Activated CD8-positive, alpha-beta T cell treated with anti-CD3 and anti-CD28 coated beads for 36 hours (primary cell): ENCODE data around the gene KLHL22. TPM values are rescaled to one million over a fixed set of nuclear protein-coding genes. Genes with fewer than 3 reads are reported as not detected.

Source experiments
- ATAC-seq: fragments of 200-7000 bp; cut with Tn5 transposase; one replicate; pipeline ENCODE4 v1.10.0; 2021; ENCODE audit warnings: mild to moderate bottlenecking, moderate library complexity
- CTCF ChIA-PET: fragments of 350-600 bp; sonication (Branson Sonifier 250); formaldehyde crosslinking; loops from one replicate; lab custom pipeline; 2021; ENCODE audit warnings: antibody characterized with exemption; lab: Charles Lee
- POLR2A ChIA-PET: fragments of 350-600 bp; sonication (Branson Sonifier 250); formaldehyde crosslinking; loops from one replicate; lab custom pipeline; 2021; ENCODE audit warnings: antibody characterized with exemption; lab: Charles Lee
- DNase-seq: peaks from one replicate; pipeline ENCODE4 v3.0.0-alpha.2; 2020
- H3K27ac Mint-ChIP-seq: one replicate; pipeline ENCODE4 v1.8.0; 2021; ENCODE audit warnings: mild to moderate bottlenecking, mixed read lengths
- H3K27me3 Mint-ChIP-seq: one replicate; pipeline ENCODE4 v1.8.0; 2021; ENCODE audit warnings: mixed read lengths
- H3K36me3 Mint-ChIP-seq: one replicate; pipeline ENCODE4 v1.8.0; 2021; ENCODE audit warnings: low read depth, mixed read lengths
- H3K4me1 Mint-ChIP-seq: one replicate; pipeline ENCODE4 v1.8.0; 2021; ENCODE audit warnings: low read depth, mixed read lengths
- H3K4me3 Mint-ChIP-seq: one replicate; pipeline ENCODE4 v1.8.0; 2021; ENCODE audit warnings: mild to moderate bottlenecking, moderate library complexity, mixed read lengths
- H3K9me3 Mint-ChIP-seq: one replicate; pipeline ENCODE4 v1.8.0; 2021; ENCODE audit warnings: mixed read lengths
- CTCF ChIP-seq: fragments of 200-600 bp; IDR thresholded peaks from one replicate; pipeline ENCODE4 v1.8.0; 2022; ENCODE audit warnings: antibody characterized with exemption, mild to moderate bottlenecking
- intact Hi-C: fragments of 100-400 bp; cut with micrococcal nuclease; formaldehyde crosslinking; loops from one replicate; pipeline ENCODE4 v1.10.0; 2022
- total RNA-seq, 2 experiments: library from RNA; stranded (reverse); gene quantifications; one replicate each; pipeline ENCODE4 v1.2.3, GENCODE V29; 2021

Gene KLHL22
- total RNA-seq, 2 experiments from 2014 or later: 16.3 to 17.9 TPM

DNA sequence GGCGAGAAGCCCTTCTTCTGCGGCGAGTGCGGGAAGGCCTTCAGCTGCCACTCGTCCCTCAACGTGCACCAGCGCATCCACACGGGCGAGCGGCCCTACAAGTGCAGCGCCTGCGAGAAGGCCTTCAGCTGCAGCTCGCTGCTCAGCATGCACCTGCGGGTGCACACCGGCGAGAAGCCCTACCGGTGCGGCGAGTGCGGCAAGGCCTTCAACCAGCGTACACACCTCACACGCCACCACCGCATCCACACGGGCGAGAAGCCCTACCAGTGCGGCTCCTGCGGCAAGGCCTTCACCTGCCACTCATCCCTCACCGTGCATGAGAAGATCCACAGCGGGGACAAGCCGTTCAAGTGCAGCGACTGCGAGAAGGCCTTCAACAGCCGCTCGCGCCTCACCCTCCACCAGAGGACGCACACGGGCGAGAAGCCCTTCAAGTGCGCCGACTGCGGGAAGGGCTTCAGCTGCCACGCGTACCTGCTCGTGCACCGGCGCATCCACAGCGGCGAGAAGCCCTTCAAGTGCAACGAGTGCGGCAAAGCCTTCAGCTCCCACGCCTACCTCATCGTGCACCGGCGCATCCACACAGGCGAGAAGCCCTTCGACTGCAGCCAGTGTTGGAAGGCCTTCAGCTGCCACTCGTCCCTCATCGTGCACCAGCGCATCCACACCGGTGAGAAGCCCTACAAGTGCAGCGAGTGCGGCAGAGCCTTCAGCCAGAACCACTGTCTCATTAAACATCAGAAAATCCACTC, 89.5 kb downstream of the KLHL22 start:
- H3K9me3 Mint-ChIP-seq: no peaks in the 10 kb centered on the region
- peaks cover 5% of the 10 kb centered on the region for H3K4me1 Mint-ChIP-seq
- no peak for DNase-seq
- CTCF ChIA-PET: no interaction called here
- no peak for ATAC-seq
- no peaks in the 10 kb centered on the region for H3K27me3 Mint-ChIP-seq
- intact Hi-C loops: no loop called here
- TF ChIP-seq CTCF: no peak
- no peak overlapping the region for H3K4me3 Mint-ChIP-seq
- POLR2A ChIA-PET: no interaction called here
- peaks cover 9% of the 10 kb centered on the region for H3K36me3 Mint-ChIP-seq
- no peak overlapping the region for H3K27ac Mint-ChIP-seq

- peaks cover 9% of the 10 kb centered on the region for H3K36me3 Mint-ChIP-seq
- CTCF ChIA-PET: no interaction called here
- POLR2A ChIA-PET: no interaction called here
These were observed 90.2 kb downstream of the KLHL22 start for GRCh38 chr22:20405291-20405930.

DNA sequence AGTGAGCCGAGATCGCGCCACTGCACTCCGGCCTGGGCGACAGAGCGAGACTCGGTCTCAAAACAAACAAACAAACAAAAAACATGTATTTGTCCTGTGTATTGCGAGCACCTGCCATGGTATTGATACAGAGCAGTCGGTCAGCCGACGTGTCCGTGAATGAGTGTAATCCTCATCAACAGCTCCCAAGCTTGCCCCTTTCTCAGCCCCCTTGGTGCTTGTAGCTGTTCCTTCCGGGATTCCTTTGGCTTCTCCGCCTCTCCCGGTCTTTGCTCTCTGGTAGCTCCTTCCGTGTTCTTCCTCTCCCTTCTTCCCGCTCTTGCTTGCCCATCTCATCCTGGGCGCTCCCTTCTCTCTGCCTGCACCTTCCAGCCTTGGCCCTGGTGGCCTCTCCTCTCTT, 90.7 kb downstream of the KLHL22 start:
- ChIA-PET POLR2A (no interaction called here), CTCF (interaction anchor here (1.3 kb wide), 1 partner anchor 337 kb away, joined by 3 read pairs; no protein-coding TSS in a partner anchor)
- Mint-ChIP-seq H3K9me3 (no peaks in the 10 kb centered on the region), H3K36me3 (peaks cover 9% of the 10 kb centered on the region), H3K4me1 (peaks cover 5% of the 10 kb centered on the region), H3K4me3 (no peak overlapping the region), H3K27me3 (no peaks in the 10 kb centered on the region), H3K27ac (no peak overlapping the region)
- intact Hi-C loops: no loop called here
- TF ChIP-seq CTCF: no peak
- DNase-seq: no peak
- no peak for ATAC-seq

More at GRCh38 chr22:20405291-20405930, 90.2 kb downstream of the KLHL22 start:
- no peak for ATAC-seq
- Mint-ChIP-seq H3K4me1 (peaks cover 5% of the 10 kb centered on the region), H3K4me3 (no peak overlapping the region), H3K27me3 (no peaks in the 10 kb centered on the region), H3K9me3 (no peaks in the 10 kb centered on the region), H3K27ac (no peak overlapping the region)
- no peak for TF ChIP-seq CTCF
- intact Hi-C loops: no loop called here
- no peak for DNase-seq

DNA sequence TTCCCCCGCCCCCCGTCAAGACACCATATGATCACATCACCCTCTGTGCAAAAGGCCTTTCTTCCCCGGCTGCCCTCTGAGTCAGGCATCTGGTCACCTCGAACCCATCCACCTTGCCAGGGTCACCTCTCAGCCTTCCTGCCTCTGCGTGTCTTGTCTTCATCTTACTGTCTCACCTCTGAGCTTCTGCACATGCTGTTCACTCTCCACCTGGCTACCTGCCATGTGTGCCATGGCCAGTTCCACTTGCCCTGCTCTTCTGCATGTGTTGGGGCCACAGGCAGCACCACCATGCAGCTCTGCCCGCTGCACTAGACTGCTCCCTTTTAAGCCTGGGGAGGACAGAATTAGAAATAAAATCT, 91.8 kb downstream of the KLHL22 start:
- no peaks in the 10 kb centered on the region for H3K9me3 Mint-ChIP-seq
- POLR2A ChIA-PET: interaction anchor here (1.0 to 1.2 kb wide), 2 partner anchors 9 to 20 kb away, joined by 3 to 5 read pairs; no protein-coding TSS in a partner anchor
- DNase-seq (no peak), ATAC-seq (no peak)
- intact Hi-C loops: no loop called here
- TF ChIP-seq CTCF: no peak
- H3K27ac Mint-ChIP-seq: no peak overlapping the region
- peaks cover 8% of the 10 kb centered on the region for H3K4me1 Mint-ChIP-seq
- no peaks in the 10 kb centered on the region for H3K27me3 Mint-ChIP-seq
- H3K4me3 Mint-ChIP-seq: no peak overlapping the region
- CTCF ChIA-PET: interaction anchor here (1.1 to 1.5 kb wide), 4 partner anchors 15 to 338 kb away, joined by 3 read pairs; no protein-coding TSS in a partner anchor
- H3K36me3 Mint-ChIP-seq: peaks cover 12% of the 10 kb centered on the region
